Lower leg skin (tissue), 3 donors: ENCODE data around the gene AGGF1.

ENCODE experiments used
- POLR2A ChIP-seq, 2 donors: fragments of 450-650 bp; IDR thresholded peaks; one replicate each; pipeline ENCODE4 v1.6.1; 2016 to 2017; ENCODE audit warnings: antibody characterized with exemption in 2 of 2, mild to moderate bottlenecking in 1 of 2, moderate library complexity in 1 of 2
- TF ChIP-seq, protein P1 (sequence below), 3 donors: fragments of 450-650 bp; IDR thresholded peaks; one replicate each; pipeline ENCODE4 v1.5.1; 2016; ENCODE audit warnings: antibody characterized with exemption in 3 of 3, mild to moderate bottlenecking in 3 of 3, moderate library complexity in 2 of 3

GRCh38 chr5:77080905-77081304, 50.7 kb downstream of the AGGF1 start:
- TF ChIP-seq, protein P1, sequence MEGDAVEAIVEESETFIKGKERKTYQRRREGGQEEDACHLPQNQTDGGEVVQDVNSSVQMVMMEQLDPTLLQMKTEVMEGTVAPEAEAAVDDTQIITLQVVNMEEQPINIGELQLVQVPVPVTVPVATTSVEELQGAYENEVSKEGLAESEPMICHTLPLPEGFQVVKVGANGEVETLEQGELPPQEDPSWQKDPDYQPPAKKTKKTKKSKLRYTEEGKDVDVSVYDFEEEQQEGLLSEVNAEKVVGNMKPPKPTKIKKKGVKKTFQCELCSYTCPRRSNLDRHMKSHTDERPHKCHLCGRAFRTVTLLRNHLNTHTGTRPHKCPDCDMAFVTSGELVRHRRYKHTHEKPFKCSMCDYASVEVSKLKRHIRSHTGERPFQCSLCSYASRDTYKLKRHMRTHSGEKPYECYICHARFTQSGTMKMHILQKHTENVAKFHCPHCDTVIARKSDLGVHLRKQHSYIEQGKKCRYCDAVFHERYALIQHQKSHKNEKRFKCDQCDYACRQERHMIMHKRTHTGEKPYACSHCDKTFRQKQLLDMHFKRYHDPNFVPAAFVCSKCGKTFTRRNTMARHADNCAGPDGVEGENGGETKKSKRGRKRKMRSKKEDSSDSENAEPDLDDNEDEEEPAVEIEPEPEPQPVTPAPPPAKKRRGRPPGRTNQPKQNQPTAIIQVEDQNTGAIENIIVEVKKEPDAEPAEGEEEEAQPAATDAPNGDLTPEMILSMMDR (IDR thresholded peaks at IDR 0.05): no peak
- no peak for TF ChIP-seq POLR2A (IDR thresholded peaks at IDR 0.05)
